ENCODE measurements around the gene SLC4A11.

The SLC4A11 gene

DNA sequence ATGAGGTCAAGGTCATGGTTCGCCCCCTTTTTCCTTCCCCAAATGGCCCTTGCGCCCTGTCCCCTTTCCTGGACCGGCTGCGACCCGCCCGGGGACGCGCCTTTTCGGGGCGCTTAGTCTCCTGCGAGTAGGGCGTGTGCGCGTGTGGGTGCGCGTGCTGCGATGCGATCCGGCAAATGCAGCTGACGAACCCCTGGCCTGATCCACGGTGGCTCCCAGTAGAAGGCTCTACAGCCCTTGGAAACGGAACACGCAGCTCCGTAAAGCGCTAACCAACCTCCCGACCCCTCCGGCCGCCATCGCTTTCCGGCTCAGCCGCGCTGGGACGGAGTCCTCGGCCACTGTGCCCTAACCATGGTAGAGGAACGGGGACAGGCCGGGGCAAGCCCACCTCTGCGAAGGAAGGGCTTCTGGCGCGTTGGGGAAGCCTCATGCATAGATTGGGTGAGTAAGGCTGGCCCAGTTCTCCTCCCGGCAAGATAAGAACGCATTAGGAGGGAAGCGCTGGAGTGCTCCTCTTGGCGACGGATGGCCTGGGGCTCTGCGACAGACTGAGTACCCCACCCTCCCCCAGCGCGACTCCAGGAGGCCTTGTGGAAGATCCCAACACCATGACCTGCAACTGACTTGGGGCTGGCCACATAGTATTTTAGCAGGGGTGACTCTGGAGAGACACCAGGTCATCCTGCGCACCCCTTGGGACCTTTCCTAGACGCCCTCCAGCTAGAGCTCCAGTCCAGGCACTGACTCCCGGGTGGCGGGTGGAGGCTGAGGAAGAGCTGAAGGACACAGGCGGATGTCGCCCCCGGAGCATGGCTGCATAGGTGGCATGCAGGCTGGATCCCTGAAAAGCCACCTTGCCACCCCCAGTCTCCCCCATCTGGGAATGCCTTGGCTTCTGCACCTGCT is 1.1 kb upstream of the SLC4A11 start:
- no peak for DNase-seq (ENCODE audit: extremely low read depth, low read depth)
- TF ChIP-seq, protein P1, sequence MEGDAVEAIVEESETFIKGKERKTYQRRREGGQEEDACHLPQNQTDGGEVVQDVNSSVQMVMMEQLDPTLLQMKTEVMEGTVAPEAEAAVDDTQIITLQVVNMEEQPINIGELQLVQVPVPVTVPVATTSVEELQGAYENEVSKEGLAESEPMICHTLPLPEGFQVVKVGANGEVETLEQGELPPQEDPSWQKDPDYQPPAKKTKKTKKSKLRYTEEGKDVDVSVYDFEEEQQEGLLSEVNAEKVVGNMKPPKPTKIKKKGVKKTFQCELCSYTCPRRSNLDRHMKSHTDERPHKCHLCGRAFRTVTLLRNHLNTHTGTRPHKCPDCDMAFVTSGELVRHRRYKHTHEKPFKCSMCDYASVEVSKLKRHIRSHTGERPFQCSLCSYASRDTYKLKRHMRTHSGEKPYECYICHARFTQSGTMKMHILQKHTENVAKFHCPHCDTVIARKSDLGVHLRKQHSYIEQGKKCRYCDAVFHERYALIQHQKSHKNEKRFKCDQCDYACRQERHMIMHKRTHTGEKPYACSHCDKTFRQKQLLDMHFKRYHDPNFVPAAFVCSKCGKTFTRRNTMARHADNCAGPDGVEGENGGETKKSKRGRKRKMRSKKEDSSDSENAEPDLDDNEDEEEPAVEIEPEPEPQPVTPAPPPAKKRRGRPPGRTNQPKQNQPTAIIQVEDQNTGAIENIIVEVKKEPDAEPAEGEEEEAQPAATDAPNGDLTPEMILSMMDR (IDR thresholded peaks at IDR 0.05; ENCODE audit: low read depth, low read length), result no peak

DNA sequence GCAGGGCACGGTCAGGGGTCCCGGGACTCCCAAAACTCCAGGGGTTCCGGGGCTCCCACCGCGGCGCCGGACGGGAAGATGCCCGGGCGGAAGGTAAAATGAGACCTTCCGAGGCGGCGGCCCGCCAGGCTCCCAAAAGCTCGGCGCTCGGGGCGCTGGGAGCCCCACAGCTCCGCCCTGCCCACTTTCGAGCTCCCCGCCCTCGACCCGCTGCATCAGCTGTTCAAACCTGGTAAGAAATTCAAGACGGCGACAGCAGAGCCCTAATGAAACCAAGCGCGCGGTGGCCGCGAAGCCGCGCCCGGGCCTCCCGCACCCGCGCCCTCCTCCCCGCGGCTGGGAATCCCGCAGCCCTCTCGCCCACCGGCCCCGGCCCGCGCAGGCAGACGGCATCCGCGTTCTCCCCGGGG is 369 bp downstream of the SLC4A11 start:
- no peak for DNase-seq (ENCODE audit: extremely low read depth, low read depth)
- TF ChIP-seq, protein P1 (IDR thresholded peaks at IDR 0.05; ENCODE audit: low read depth, low read length), result no peak

DNA sequence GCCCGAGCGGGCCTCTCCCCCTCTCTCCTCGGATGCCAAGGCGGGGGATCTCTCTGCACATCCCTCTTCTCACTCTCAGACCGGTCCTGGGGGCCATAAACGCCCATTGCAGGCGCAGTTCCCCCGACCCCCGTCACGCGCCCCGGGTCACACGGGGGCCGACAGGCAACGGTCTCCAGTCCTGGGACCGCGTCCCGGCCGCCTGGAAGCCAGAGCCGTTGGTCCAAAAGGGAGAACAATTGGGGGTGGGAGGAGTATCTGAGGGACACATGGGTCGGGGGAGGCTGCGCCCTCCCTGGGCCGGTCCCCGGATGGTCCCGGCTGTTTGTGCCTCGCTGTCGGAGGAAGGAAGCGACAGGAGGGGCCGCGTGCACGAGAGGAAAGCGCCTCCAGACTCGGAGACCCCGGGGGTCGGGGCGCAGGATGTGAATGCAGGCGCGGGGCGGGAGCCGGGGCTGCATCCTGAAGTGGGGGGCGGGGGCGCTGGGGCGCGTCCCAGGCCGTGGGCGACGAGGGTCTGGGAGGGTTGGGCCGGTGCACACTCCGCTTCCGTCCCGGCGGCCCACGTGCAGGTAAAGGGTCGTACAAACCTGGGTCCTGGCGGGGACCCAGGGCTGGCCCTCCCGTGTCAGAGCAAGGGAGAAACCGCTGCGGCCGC is 903 bp downstream of the SLC4A11 start:
- no peak for DNase-seq (ENCODE audit: extremely low read depth, low read depth)
- TF ChIP-seq, protein P1 (IDR thresholded peaks at IDR 0.05; ENCODE audit: low read depth, low read length), result no peak

DNA sequence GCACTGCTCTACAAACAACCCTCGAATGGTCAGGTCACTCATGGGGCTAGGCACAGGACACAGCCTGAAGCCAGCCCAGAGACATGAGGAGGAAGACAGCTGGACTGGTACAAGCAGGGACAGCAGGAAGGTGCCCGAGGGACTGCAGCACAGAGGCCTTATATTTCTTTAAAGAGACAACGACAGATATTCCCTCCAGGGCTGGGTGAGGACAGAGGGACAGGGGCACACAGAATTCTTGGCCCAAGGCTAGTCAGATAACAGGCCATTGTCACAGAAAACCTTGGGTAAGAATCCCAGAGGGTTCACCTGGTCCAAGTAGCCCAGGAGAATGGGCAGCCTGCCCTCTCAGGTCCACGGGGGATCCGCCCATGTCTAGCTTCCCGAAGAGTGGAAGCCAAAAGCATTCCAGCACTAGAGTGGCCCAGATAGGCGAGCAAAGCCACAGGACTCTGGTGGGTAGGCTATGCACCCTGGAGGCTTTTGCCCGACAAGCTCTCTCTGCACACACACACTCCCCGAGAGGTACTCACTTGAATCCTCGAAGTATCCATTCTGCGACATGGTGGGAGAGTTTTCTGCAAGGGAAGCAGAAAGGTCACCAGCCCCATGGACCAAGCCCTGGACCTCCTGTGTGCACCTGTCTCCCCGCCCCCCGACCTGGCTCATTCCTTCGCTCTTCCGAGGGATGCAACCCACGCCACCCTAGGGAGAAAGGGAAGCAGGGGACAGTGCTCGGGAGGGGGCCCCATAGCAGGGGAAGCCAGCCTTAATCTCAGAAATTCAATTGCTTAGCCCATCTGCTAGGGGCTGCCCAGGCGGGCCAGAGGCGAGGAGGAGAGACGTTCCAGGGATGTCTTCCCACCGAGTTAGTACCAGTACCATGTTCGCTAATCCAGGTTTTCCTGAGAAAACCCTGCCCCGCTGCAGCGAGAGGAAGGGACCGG is 1.7 kb downstream of the SLC4A11 start:
- TF ChIP-seq, protein P1 (IDR thresholded peaks at IDR 0.05; ENCODE audit: low read depth, low read length), result no peak
- DNase-seq (ENCODE audit: extremely low read depth, low read depth), result no peak

GRCh38 chr20:3235666-3236324 is 3.2 kb downstream of the SLC4A11 start:
- TF ChIP-seq, protein P1 (IDR thresholded peaks at IDR 0.05; ENCODE audit: low read depth, low read length), result no peak
- no peak for DNase-seq (ENCODE audit: extremely low read depth, low read depth)

DNA sequence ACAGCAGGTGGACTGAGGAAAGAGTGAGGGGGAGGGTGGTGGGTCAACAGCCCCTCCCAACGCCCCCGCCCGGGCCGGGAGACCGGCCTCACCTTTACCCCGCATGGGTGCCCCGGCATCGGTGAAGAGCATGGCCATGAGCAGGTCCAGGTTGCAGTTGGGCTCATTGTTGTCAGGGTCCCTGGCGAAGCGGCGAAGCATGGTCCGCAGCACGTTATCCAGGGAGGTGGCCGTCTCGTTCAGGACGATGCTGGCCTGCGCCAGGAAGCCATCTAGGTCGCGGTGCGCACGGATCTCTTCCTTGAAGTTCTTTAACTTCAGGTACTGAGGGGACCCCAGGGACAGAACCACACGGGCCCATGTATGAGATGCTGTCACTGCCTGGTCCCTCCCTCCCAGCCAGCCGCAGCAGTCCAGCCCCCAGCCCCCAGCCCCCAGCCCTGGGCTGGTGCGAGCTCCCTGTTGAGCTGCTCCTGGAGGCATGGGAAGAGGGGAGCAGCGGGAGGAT is 4.9 kb downstream of the SLC4A11 start:
- DNase-seq (ENCODE audit: extremely low read depth, low read depth), result no peak
- TF ChIP-seq, protein P1 (IDR thresholded peaks at IDR 0.05; ENCODE audit: low read depth, low read length), result no peak
